ENCODE results near the gene GFY. TPM values are rescaled to one million over a fixed set of nuclear protein-coding genes. Genes with fewer than 3 reads are reported as not detected.

The GFY gene
- total and polyA plus RNA-seq, 10 of the 15 experiments (the other 5 are each of a cell fraction or from before 2014, with no cell fraction given) = 0.05 TPM; not detected in 9

DNA sequence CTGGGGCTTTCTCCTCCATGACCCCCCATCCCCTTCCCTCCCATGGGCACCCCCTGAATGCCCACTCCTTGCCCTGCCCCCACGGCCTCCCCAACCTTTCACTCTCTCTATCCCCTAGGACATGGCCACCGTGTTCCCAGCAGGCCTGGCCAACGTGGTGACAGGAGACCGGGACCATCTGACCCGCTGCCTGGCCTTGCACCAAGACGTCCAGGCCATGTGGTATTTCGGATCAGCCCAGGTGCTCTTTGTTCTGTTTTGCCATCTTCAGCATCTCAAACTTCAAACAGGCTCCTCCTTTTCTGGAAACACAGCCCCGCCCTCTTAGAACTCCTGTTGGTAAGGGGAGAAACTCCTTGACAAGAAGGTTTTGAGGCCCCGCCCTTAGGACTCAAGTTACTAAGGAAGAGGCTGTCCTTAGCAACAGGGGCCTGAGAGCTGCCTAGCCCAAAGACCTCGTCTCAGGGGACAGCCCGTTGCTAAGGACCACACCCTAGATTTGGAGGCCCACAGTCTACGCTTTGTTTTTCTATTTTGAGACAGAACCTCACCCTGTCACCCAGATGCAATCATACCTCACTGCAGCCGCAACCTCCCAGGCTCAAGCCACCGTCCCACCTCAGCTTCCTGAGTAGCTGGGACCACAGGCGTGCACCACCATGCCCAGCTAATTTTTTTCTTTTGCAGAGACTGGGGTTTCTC is 43.7 kb downstream of the GFY start (continued):
- TF ChIP-seq, protein P1, sequence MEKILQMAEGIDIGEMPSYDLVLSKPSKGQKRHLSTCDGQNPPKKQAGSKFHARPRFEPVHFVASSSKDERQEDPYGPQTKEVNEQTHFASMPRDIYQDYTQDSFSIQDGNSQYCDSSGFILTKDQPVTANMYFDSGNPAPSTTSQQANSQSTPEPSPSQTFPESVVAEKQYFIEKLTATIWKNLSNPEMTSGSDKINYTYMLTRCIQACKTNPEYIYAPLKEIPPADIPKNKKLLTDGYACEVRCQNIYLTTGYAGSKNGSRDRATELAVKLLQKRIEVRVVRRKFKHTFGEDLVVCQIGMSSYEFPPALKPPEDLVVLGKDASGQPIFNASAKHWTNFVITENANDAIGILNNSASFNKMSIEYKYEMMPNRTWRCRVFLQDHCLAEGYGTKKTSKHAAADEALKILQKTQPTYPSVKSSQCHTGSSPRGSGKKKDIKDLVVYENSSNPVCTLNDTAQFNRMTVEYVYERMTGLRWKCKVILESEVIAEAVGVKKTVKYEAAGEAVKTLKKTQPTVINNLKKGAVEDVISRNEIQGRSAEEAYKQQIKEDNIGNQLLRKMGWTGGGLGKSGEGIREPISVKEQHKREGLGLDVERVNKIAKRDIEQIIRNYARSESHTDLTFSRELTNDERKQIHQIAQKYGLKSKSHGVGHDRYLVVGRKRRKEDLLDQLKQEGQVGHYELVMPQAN (conservative IDR thresholded peaks at IDR 0.05) = no peak
- no peak for TF ChIP-seq NFXL1 (IDR thresholded peaks at IDR 0.05; ENCODE audit: borderline replicate concordance)
- TF ChIP-seq CEBPZ (IDR thresholded peaks at IDR 0.05; ENCODE audit: low read depth, low read length) = no peak
- peak; percentile 57 for TF ChIP-seq MXI1 (IDR thresholded peaks at IDR 0.05; ENCODE audit: low read depth, low read length)
- TF ChIP-seq IRF4 (IDR thresholded peaks at IDR 0.05; ENCODE audit: low read depth, low read length) = no peak
- no peak for TF ChIP-seq MYC (IDR thresholded peaks at IDR 0.05; ENCODE audit: insufficient read depth, insufficient read length, insufficient replicate concordance, low read length, severe bottlenecking)
- TF ChIP-seq CHD2 (IDR thresholded peaks at IDR 0.05; ENCODE audit: borderline replicate concordance, low read depth, low read length) = no peak
- peak; percentile 32 to 75; a peak in 3 of 4 replicates for TF ChIP-seq BHLHE40 (IDR thresholded peaks at IDR 0.05; ENCODE audit: borderline replicate concordance in 1 of 2, low read depth in 2 of 2, low read length in 1 of 2)
- no peak for TF ChIP-seq BACH1 (IDR thresholded peaks at IDR 0.05; ENCODE audit: borderline replicate concordance)
- TF ChIP-seq ZBTB40 (IDR thresholded peaks at IDR 0.05; ENCODE audit: borderline replicate concordance) = no peak
- no peak for TF ChIP-seq KLF5 (IDR thresholded peaks at IDR 0.05; ENCODE audit: partially characterized antibody)
- no peak for TF ChIP-seq NFYA (IDR thresholded peaks at IDR 0.05; ENCODE audit: borderline replicate concordance, low read depth, low read length)
- peak; percentile 45; the same call in 1 of the 2 replicates for TF ChIP-seq PAX5 (IDR thresholded peaks at IDR 0.05; ENCODE audit: borderline replicate concordance, low read depth, low read length)
- TF ChIP-seq ZBTB33 (IDR thresholded peaks at IDR 0.05) = no peak

All from GM12878 (cell line).